HG02870 (cell line): ENCODE results near the gene B3GAT1.

Experiments
- ATAC-seq: cut with Tn5 transposase; IDR thresholded peaks from one replicate; pipeline ENCODE4 v1.9.1; 2021; ENCODE audit warnings: mild to moderate bottlenecking, moderate library complexity; ENCODE audit not compliant: unreplicated experiment

The B3GAT1 gene

DNA sequence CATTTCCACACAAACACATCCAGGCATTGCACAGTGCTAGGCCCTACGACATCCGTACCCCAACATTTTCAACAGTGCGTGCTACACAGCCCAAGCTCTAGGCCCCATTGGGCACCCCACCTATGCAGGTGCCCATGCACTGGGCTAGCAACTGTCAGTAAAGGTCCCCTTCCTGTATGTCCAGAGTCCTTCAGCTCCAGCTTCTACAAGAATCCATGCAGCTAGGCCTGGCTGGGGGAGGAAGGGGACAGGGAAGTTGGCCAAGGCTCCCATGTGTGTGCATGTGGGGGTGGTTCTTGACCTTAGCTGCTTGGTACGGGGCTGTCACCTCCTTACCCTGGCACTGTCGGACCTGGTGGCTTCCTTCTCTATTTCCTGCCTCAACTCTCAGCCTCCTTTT, 1.3 kb downstream of the B3GAT1 start:
- ATAC-seq, result no peak

DNA sequence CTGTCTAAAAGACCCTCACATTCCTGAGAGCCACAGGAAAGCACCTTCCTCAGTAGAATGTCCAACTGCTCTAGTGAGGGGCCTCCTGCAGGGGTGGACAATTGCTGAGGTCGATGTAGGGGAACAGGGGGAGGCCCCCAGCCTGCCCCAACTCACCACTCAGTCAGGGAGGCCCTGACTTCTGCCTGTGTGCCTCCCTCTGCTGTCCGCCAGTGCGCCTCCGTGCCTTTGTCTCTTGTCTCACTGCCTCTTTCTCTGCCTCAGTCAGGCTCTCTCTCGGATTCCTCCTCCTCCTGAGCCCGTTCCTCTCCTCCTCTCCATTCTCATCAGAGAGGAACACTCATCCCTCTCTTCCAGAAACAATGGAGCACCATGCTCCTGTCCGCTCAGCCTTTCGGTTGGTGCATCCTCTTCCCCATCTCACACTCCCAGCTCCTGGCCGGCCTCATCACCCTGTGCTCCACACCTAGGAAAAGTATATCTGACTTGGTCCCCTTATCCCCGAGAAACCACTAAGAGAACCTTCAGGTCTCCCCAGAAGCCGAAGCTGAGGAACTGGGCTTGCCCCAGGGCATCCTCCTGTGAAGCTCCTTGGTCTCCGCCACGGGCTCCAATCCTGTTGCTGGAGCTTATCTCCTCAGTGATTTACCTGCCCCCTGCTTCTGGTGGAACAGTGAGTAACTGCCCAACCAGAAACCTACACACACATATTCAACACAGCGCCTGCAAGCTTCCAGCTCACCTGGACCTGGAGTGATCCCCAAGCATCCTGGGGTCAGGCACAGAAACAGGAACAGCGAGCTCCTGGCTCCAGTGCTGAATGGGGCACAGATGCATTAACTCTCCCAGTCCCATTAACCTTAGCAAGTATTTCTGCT, 2.3 kb downstream of the B3GAT1 start:
- ATAC-seq, result no peak

DNA sequence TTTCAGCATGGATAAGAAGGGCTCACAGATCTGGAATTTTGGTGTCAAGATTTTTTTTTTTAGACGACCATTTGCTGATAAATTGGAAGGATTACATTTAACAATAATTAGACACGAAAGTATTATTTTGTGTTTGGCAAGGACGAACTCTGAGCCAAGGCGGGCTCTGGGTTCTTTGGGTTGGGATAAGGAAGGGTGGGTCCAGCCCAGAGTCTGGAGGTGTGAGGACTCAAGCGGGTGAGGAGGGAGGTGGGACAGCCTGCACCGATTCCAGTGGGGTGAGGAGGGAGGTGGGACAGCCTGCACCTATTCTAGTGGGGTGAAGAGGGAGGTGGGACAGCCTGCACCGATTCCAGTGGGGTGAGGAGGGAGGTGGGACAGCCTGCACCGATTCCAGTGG, 4.1 kb downstream of the B3GAT1 start:
- no peak for ATAC-seq

DNA sequence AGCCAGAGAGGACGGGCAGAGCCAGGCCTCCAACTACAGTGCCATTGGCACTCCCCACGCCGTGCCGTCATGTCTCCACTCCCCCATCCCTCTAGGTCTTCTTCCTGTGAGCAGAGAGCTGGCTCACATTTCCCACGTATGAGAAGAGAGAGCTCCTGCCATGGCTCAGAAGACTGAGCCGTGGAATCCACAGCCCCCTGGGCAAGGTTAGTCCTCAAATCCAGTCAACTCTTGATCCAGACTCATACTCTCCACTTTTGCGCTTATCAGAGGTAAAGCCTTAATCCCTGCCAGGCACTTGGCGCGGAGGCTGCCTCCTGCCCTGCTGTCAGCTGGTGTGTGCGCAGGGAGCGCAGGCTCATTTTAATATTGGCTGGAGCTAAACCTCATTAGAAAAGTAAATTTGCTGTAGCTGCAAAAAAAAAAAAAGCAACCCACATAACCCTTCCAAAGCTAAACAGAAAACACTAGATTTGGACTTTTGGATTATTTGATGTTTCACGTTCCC, 4.7 kb downstream of the B3GAT1 start:
- ATAC-seq, result no peak

DNA sequence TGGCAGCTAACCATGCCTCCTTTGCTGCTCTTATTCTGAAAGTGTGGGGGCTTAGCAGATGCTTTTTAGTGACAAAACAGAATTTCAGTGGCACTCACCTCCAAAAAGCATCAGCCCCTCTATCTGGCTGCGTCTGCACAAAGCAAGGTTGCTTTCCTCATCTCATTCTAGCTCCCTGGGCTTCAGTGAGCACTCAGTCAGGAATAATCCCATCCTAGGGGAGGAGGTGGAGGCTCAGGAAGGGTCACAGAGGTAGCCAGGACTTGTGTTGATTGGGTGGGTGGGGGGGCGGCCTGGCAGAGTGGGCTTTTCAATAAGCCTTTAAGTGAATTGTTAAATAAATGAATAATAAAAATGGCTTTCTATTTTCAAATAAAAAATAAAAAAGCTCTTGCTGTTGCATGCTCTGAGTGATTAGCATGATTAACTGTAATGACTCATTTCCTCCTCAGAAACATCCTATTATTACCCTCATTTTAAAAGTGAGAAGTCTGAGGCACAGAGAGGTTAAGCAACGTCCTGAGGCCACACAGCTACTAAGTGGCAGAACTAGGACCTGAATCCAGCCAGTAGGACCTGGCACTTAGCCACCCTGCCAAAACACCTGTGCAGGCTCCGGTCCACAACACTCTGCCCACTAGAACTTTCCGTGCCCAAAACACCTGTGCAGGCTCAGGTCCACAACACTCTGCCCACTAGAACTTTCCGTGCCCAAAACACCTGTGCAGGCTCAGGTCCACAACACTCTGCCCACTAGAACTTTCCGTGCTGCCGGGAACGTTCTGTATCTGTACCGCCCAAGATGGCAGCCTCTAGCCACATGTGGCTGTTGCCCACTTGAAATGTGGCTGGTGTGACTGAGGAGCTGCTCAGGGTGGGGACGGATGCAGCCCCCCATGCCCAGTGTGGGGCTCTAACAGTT, 5.5 kb downstream of the B3GAT1 start:
- ATAC-seq, result no peak

DNA sequence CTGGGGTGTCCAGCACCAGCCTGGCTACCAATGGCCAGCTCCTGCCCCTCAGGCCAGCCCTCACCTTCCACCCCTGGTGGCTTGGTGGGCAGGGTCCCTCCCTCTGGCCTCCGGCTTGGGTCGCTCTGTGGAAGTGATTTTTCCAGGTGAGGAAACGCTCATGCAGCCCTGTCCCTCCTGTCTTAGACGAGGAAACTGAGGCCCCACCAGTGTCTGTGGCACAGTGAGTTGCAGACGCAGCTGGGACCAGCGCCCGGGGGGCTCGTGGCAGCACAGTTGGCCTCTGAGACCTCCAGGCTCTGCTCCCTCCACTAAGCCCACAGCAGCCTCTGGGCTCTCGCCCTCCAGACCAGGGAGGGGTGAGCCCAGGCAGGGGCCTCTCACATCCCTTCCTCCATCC, 6.2 kb downstream of the B3GAT1 start:
- no peak for ATAC-seq

DNA sequence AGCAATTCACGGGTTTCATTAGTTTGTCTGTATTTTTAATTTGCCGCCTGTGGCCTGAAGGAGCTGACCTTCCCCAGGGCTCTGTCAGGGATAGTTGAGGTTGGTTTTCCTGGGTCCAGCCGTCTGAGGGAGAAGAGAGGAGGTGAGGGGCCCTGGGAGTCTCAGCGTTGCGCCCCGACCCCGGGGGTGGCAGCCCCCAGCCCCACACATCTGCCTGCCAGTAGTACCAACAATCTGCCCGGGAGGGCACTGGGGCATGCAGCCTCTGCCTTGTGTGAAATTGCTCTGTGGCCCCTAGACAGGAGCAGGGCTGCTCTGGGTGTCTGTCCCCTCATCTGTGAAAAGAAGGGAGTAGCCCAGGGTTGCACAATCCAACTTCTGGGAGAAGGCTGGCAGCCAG, 6.6 kb downstream of the B3GAT1 start:
- no peak for ATAC-seq

DNA sequence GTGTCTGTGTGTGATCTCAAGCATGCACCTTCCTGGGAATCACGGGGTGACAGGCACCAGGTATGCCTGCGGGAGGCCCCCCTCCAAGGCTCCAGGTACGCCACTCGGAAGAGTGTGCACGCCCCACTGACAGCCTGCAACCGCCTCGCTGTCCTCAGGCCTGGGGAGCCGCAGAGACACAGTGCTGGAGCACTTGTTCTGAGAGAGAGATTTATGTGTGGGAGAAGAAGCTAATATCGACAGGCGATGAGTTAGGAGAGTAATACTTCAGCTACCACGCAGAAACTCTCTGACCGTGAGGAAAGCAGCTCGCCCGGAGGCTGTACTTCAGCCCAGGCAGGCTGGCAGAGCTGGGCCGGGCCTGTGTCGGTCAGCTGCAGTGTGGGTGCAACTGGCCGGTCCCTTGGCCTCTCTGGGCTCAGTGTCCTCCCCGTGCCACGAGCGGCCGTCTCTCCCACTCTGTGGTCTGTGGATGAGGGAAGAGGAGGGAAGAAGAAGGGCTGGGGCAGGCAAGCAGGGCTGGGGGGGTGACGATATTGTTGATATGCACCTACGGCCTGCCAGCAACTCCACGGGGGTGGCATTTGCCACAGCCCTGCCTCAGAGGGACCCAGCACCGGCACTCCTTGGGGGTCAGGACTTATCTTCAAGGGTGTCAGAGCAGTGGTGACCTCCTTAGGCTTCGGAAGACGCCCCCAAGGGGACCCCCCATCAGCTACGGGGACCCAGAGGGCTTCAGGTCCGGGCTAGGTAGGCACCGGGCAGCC, 7.3 kb downstream of the B3GAT1 start:
- ATAC-seq, result no peak

DNA sequence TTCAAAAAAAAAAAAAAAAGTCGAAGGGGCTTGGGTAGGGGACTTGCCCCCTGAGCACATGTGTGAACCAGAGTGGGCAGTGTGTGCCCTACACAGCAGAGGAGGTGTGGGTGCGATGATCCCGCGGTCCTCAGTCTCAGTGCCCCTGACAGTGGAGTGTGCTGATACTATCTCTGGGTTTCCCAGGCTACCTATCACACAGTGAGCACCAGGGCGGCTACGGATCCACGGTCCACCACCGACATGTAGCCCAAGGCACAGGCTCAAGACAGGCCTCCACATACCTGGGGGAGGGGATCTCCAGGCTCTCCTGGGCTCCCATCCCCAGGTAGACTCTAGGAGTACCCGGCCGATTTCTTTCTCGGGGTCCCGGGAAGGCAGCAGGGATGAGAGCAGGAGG, 9.1 kb downstream of the B3GAT1 start:
- no peak for ATAC-seq

DNA sequence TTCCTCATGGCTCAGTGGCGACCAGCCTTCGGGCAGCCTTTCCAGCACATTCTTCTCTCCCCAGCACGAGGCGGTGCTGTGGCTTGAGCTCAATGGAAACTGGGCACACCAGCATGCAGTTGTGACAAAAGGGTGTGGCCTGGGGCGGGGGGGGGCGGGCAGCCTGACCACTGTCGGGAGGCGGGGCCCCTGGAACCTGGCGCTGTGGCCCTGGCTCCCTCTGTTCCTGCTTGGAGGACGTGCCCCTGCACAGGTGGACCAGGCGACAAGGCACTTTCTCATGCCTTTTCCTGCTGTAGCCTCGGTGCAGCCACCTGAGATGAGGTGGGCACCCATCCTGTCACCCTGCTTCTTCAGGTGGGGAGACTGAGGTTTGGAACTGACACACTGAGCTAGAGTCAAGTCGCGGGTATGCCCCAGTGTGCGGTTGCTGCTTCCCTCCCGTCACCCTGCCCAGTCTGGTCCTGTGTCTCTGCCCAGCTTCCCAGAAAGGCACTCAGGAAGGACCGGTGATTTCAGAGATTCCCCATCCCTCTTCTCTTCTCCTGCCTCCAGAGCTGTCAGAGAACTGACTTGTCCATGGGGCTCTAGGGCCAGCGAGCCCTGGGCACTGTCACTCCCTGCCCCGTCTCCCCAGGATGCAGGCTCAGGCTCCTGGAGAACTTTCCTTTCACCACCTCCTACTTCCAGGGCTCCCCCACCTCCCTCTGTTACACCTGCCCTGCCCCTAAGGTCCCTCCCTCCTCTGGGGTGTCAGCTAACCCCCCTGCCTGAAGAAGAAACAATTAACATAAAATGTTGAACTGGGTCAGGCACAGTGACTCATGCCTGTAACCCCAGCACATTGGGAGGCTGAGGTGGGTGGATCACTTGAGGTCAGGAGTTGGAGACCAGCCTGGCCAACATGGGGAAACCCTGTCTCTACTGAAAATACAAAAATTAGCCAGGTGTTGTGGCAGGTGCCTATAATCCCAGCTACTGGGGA, 9.9 kb downstream of the B3GAT1 start:
- ATAC-seq, result no peak

DNA sequence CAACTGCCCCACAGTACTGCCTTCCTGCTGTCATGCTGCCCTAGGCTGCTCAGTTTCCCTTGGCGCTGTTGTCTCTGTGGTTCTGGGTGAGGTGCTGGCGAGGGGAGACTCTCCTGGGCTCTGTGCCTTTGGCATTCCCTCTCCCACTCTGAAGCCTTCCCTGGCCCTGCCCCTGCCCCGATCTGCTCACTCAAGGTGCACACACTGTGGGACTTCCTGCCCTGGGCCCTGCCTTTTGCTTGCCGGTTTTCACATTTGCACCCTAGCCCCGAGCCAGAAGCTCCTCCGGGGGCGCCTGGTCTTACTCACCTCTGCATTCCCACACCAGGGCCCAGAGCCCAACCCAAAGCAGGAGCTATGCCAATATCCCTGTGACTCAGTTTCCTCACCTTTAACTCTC, 12.0 kb downstream of the B3GAT1 start:
- no peak for ATAC-seq

DNA sequence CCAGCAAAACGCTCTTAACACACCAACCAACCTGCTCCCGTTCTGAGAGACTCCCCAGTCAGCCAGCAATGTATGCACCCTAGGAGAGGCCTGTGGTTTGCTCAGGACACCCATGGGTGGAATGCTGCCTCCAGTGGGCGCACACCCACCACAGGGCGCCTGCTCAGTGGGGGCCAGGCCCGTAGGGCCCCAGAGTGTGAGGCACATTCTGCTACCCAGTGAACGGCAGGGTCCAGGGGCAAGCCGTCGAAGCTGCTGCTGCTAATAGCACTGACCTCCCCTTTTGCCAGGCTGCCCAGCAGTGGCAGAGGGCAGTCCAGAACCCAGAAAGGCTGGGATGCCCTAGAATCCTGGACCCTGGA, 12.8 kb downstream of the B3GAT1 start:
- no peak for ATAC-seq

DNA sequence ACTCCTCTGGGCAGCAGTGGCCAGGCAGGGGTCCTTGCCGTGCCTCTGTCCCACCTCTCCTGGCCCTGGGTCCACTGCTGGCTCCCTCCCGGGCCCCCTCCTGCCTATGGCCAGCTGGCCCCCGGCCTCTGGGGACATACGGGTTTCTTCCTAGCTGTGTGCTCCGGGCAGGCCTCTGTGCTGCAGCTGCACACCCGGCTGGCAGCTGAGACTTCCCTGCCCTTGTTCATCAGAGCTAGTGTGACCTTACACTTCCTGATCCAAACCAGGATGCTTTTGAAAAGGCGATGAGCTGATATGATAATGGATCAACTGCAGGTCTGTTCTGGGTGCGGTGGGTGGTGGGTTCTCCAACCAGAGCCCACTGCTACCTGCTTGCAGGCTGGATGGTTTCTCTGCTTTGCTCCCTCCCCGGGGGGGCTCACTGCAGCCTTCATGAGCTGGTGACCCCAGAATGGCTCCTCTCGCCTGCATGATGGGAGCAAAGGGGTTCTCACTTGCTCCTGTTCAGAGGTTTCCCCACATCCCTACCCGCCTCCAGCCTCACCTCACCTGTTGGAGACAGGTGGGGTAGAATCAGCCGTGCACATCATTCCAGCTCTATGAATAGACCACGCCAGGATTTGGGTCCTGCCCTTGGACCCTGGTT, 13.3 kb downstream of the B3GAT1 start:
- no peak for ATAC-seq

DNA sequence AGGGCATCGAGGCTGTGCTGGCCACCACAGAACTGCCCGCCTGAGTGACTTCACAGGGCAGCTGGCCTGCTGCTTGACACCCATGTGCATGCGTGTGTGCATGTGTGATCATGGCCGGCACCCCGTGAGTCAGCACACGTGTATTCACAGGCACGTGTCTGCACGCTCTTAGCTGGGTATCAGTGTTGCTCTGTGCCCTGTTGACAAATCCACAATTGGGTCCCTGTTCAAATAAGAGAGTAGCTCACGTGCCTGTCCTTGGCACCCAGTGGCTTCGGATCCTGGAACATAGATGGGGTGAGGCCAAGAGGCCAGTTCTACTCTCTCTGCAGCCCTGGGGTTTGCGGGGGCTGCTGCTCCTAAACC, 14.0 kb downstream of the B3GAT1 start:
- no peak for ATAC-seq

DNA sequence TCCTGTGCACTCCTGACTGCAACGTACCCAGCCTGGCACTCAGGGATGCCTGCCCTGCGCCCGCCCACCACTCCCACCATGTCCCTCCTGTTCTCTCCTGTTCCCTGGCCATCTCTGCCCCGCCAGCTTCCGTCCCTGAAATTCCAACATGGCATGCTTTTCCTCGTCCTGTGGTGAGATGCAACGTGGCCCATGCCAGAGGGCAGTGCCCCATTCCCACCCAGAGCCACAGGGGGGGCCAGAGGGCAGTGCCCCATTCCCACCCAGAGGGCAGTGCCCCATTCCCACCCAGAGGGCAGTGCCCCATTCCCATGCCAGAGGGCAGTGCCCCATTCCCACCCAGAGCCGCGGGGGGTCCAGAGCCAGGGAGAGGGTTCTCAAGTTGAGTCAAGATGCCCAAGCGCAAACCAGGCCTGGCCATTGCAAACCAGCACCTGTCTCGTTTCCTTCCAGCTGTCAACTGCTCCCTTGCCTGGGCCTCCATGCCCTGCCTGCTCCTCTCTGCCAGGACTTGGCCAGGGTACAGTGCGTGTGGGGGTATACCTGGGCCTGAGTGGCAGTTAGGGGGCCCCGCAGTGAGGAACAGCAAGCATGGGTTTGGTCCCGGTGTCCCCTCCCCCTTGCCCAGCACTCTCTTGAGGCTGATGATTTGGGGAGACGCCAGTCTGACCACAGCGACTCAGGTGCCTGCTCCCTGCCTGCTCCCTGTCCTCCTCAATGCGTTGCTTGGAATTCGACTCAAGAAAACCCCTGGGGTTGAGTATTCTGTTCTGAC, 14.6 kb downstream of the B3GAT1 start:
- ATAC-seq, result no peak

DNA sequence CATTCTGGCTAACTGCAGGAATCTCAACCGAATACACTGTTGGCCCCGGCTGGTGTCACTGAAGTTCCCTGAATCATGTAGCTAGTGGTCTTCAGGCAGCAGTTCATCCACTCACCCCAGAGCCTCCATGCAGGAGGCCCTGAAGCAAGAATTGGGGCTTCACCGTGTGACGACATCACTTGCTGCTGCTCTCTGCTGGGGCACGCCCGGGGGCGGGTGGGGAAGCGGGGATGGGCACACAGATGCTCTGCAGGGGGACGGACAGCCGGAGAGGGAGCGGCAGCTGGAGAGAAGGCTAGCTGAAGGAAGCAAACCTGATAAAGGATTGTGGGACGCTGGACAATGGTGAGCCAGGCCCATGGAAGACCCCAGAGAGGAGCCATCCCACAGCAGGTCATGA, 17.0 kb downstream of the B3GAT1 start:
- no peak for ATAC-seq

DNA sequence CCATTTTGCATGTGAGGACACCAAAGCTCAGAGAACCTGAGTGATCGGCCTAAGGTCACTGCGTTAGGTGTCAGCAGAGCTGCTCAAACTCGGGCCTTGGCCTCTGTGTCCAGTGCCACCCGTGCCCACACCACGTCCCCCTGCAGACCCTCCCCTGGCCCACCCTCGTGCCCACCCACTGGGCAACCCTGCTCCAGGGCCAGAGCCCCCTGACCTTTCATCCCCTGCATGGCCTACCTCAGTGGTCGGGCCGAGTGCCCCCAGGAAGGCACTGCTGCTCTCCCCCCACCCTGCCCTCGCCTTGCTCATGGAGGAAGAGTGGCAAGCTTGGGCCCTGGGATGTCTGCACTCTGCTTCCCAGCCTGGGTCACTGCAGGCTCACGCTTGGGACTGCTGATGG, 17.7 kb downstream of the B3GAT1 start:
- ATAC-seq, result no peak

DNA sequence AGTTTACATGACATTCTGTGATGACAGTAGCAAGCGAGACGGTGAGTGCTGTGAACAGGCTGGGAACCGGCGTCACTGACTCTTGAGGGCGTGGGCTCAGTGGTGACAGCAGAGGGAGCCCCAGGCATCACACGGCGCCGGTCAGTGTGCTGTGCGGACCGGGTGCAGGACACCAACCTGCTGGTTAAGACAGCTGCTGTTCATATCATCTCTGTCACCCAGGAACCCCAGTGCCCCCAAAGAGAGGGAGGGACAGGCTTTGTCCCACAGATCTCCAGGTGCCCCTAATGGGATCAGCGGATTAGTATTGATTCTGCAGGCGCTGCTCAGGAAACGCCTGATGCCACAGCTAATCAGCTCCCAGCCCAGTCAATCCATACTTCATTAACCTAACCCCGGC, 18.4 kb downstream of the B3GAT1 start:
- no peak for ATAC-seq
